Measurements from ENCODE around the gene WFDC1.

WFDC1 gene

GRCh38 chr16:84268291-84269040, 26.2 kb upstream of the WFDC1 start:
- H3K23ac ChIP-seq (ENCODE audit: low read length) = no peak overlapping the region
- H3K79me1 ChIP-seq (ENCODE audit: low read length) = no peaks in the 10 kb centered on the region
- no peak overlapping the region for H4K8ac ChIP-seq (ENCODE audit: low read depth, low read length)
- no peak overlapping the region for H2BK120ac ChIP-seq (ENCODE audit: low read depth, low read length)
- H3K4me2 ChIP-seq (ENCODE audit: low read length) = no peak overlapping the region
- peaks cover 2% of the 10 kb centered on the region for H3K4me1 ChIP-seq (ENCODE audit: control insufficient read depth, low read depth, low read length)
- no peak overlapping the region for H3K56ac ChIP-seq (ENCODE audit: low read length)
- H3K36me3 ChIP-seq (ENCODE audit: control insufficient read depth, insufficient read depth, low read length) = no peaks in the 10 kb centered on the region
- no peak overlapping the region for H3K9ac ChIP-seq (ENCODE audit: low read length)
- H3K79me2 ChIP-seq (ENCODE audit: control insufficient read depth, insufficient read depth, low read length) = no peaks in the 10 kb centered on the region
- no peak overlapping the region for H2BK5ac ChIP-seq (ENCODE audit: low read length)
- no peaks in the 10 kb centered on the region for H3K27me3 ChIP-seq (ENCODE audit: insufficient read depth, low read length, poor library complexity)
- no peak overlapping the region for H2AK5ac ChIP-seq (ENCODE audit: low read length)
- H3K4me3 ChIP-seq (ENCODE audit: low read length) = no peak overlapping the region
- DNase-seq = peak; percentile 33
- no peak overlapping the region for H4K5ac ChIP-seq (ENCODE audit: low read length)
- H3K4ac ChIP-seq (ENCODE audit: low read depth, low read length) = no peak overlapping the region
- WGBS (ENCODE audit: extremely low coverage, insufficient coverage, low lambda C conversion rate) = no CpG with 5 or more reads among the region's 18 CpGs
- H2BK15ac ChIP-seq (replicated peaks; ENCODE audit: low read depth) = no peak overlapping the region
- no peak overlapping the region for H3K27ac ChIP-seq (ENCODE audit: low read depth, low read length)
- no peak overlapping the region for H3K18ac ChIP-seq (ENCODE audit: low read length)

- H2BK120ac ChIP-seq (ENCODE audit: low read depth, low read length) = no peak overlapping the region
- H4K8ac ChIP-seq (ENCODE audit: low read depth, low read length) = no peak overlapping the region
- no peaks in the 10 kb centered on the region for H3K79me2 ChIP-seq (ENCODE audit: control insufficient read depth, insufficient read depth, low read length)
- H4K5ac ChIP-seq (ENCODE audit: low read length) = no peak overlapping the region
- no peak overlapping the region for H2AK5ac ChIP-seq (ENCODE audit: low read length)
- no peak overlapping the region for H2BK15ac ChIP-seq (replicated peaks; ENCODE audit: low read depth)
- no peaks in the 10 kb centered on the region for H3K27me3 ChIP-seq (ENCODE audit: insufficient read depth, low read length, poor library complexity)
- no peak overlapping the region for H3K27ac ChIP-seq (ENCODE audit: low read depth, low read length)
- H3K23ac ChIP-seq (ENCODE audit: low read length) = no peak overlapping the region
- H3K9ac ChIP-seq (ENCODE audit: low read length) = no peak overlapping the region
- H3K4me2 ChIP-seq (ENCODE audit: low read length) = no peak overlapping the region
- H2BK5ac ChIP-seq (ENCODE audit: low read length) = no peak overlapping the region
- H3K4me3 ChIP-seq (ENCODE audit: low read length) = no peak overlapping the region
- WGBS (ENCODE audit: extremely low coverage, insufficient coverage, low lambda C conversion rate) = no CpG with 5 or more reads among the region's 9 CpGs
- H3K56ac ChIP-seq (ENCODE audit: low read length) = no peak overlapping the region
- no peak overlapping the region for H3K18ac ChIP-seq (ENCODE audit: low read length)
- no peak overlapping the region for H3K4ac ChIP-seq (ENCODE audit: low read depth, low read length)
- H3K79me1 ChIP-seq (ENCODE audit: low read length) = no peaks in the 10 kb centered on the region
- no peaks in the 10 kb centered on the region for H3K36me3 ChIP-seq (ENCODE audit: control insufficient read depth, insufficient read depth, low read length)
- DNase-seq = no peak
- peaks cover 2% of the 10 kb centered on the region for H3K4me1 ChIP-seq (ENCODE audit: control insufficient read depth, low read depth, low read length)
Observed at GRCh38 chr16:84270071-84270470, 24.6 kb upstream of the WFDC1 start.

GRCh38 chr16:84270531-84270930, 24.1 kb upstream of the WFDC1 start:
- Histone ChIP-seq H3K79me2 (ENCODE audit: control insufficient read depth, insufficient read depth, low read length) (no peaks in the 10 kb centered on the region), H3K4me1 (ENCODE audit: control insufficient read depth, low read depth, low read length) (peaks cover 2% of the 10 kb centered on the region), H2AK5ac (ENCODE audit: low read length) (no peak overlapping the region), H4K8ac (ENCODE audit: low read depth, low read length) (no peak overlapping the region), H3K36me3 (ENCODE audit: control insufficient read depth, insufficient read depth, low read length) (no peaks in the 10 kb centered on the region), H2BK5ac (ENCODE audit: low read length) (no peak overlapping the region), H3K27me3 (ENCODE audit: insufficient read depth, low read length, poor library complexity) (no peaks in the 10 kb centered on the region), H3K4me2 (ENCODE audit: low read length) (no peak overlapping the region), H3K4me3 (ENCODE audit: low read length) (no peak overlapping the region), H3K23ac (ENCODE audit: low read length) (no peak overlapping the region), H3K9ac (ENCODE audit: low read length) (no peak overlapping the region), H3K27ac (ENCODE audit: low read depth, low read length) (no peak overlapping the region), H2BK15ac (replicated peaks; ENCODE audit: low read depth) (no peak overlapping the region), H3K18ac (ENCODE audit: low read length) (no peak overlapping the region), H2BK120ac (ENCODE audit: low read depth, low read length) (no peak overlapping the region), H4K5ac (ENCODE audit: low read length) (no peak overlapping the region), H3K4ac (ENCODE audit: low read depth, low read length) (no peak overlapping the region), H3K79me1 (ENCODE audit: low read length) (no peaks in the 10 kb centered on the region), H3K56ac (ENCODE audit: low read length) (no peak overlapping the region)
- WGBS (ENCODE audit: extremely low coverage, insufficient coverage, low lambda C conversion rate) = no CpG with 5 or more reads among the region's 10 CpGs
- DNase-seq = no peak

GRCh38 chr16:84271037-84271436, 23.6 kb upstream of the WFDC1 start:
- no peak overlapping the region for H3K18ac ChIP-seq (ENCODE audit: low read length)
- H4K5ac ChIP-seq (ENCODE audit: low read length) = no peak overlapping the region
- no peaks in the 10 kb centered on the region for H3K79me1 ChIP-seq (ENCODE audit: low read length)
- no peak for DNase-seq
- H3K27ac ChIP-seq (ENCODE audit: low read depth, low read length) = no peak overlapping the region
- H4K8ac ChIP-seq (ENCODE audit: low read depth, low read length) = no peak overlapping the region
- no peak overlapping the region for H3K4me3 ChIP-seq (ENCODE audit: low read length)
- no CpG with 5 or more reads among the region's 1 CpG for WGBS (ENCODE audit: extremely low coverage, insufficient coverage, low lambda C conversion rate)
- H3K4me2 ChIP-seq (ENCODE audit: low read length) = no peak overlapping the region
- H3K36me3 ChIP-seq (ENCODE audit: control insufficient read depth, insufficient read depth, low read length) = no peaks in the 10 kb centered on the region
- no peaks in the 10 kb centered on the region for H3K27me3 ChIP-seq (ENCODE audit: insufficient read depth, low read length, poor library complexity)
- no peak overlapping the region for H2AK5ac ChIP-seq (ENCODE audit: low read length)
- H3K79me2 ChIP-seq (ENCODE audit: control insufficient read depth, insufficient read depth, low read length) = no peaks in the 10 kb centered on the region
- H3K23ac ChIP-seq (ENCODE audit: low read length) = no peak overlapping the region
- H3K9ac ChIP-seq (ENCODE audit: low read length) = no peak overlapping the region
- no peak overlapping the region for H2BK5ac ChIP-seq (ENCODE audit: low read length)
- no peak overlapping the region for H2BK120ac ChIP-seq (ENCODE audit: low read depth, low read length)
- H2BK15ac ChIP-seq (replicated peaks; ENCODE audit: low read depth) = no peak overlapping the region
- H3K56ac ChIP-seq (ENCODE audit: low read length) = no peak overlapping the region
- H3K4ac ChIP-seq (ENCODE audit: low read depth, low read length) = no peak overlapping the region
- H3K4me1 ChIP-seq (ENCODE audit: control insufficient read depth, low read depth, low read length) = peaks cover 2% of the 10 kb centered on the region

- Histone ChIP-seq H3K4me2 (ENCODE audit: low read length) (no peak overlapping the region), H3K27me3 (ENCODE audit: insufficient read depth, low read length, poor library complexity) (no peaks in the 10 kb centered on the region), H2AK5ac (ENCODE audit: low read length) (no peak overlapping the region), H4K5ac (ENCODE audit: low read length) (no peak overlapping the region), H3K36me3 (ENCODE audit: control insufficient read depth, insufficient read depth, low read length) (no peaks in the 10 kb centered on the region), H2BK15ac (replicated peaks; ENCODE audit: low read depth) (no peak overlapping the region), H3K56ac (ENCODE audit: low read length) (no peak overlapping the region), H3K4ac (ENCODE audit: low read depth, low read length) (no peak overlapping the region), H3K4me1 (ENCODE audit: control insufficient read depth, low read depth, low read length) (no peaks in the 10 kb centered on the region), H3K27ac (ENCODE audit: low read depth, low read length) (no peak overlapping the region), H3K4me3 (ENCODE audit: low read length) (no peak overlapping the region), H2BK120ac (ENCODE audit: low read depth, low read length) (no peak overlapping the region), H3K79me1 (ENCODE audit: low read length) (no peaks in the 10 kb centered on the region), H3K79me2 (ENCODE audit: control insufficient read depth, insufficient read depth, low read length) (no peaks in the 10 kb centered on the region), H2BK5ac (ENCODE audit: low read length) (no peak overlapping the region), H4K8ac (ENCODE audit: low read depth, low read length) (no peak overlapping the region), H3K9ac (ENCODE audit: low read length) (no peak overlapping the region), H3K23ac (ENCODE audit: low read length) (peak overlapping the region; percentile 6), H3K18ac (ENCODE audit: low read length) (no peak overlapping the region)
- WGBS (ENCODE audit: extremely low coverage, insufficient coverage, low lambda C conversion rate) = no CpG with 5 or more reads among the region's 4 CpGs
- DNase-seq = no peak
Observed at GRCh38 chr16:84271866-84272265, 22.8 kb upstream of the WFDC1 start.
